ENCODE results near the gene DYNAP.

DNA sequence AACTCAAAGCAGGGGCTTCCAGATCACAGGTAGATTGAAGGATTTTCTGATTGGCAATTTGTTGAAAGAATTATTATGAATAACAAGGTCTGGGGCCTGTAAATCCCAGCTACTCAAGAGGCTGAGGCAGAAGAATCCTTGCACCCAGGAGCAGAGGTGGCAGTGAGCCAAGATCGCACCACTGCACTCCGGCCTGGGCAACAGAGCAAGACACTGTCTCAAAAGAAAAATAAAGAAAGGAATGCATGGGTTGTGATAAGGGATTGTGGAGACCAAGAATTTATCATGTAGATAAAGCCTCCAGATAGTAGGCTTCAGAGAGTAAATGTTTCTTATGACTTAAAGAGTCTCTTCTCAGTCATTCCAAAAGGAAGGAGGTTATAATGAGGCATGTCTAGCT lies 35.8 kb upstream of the DYNAP start:
- TF ChIP-seq, protein P1, sequence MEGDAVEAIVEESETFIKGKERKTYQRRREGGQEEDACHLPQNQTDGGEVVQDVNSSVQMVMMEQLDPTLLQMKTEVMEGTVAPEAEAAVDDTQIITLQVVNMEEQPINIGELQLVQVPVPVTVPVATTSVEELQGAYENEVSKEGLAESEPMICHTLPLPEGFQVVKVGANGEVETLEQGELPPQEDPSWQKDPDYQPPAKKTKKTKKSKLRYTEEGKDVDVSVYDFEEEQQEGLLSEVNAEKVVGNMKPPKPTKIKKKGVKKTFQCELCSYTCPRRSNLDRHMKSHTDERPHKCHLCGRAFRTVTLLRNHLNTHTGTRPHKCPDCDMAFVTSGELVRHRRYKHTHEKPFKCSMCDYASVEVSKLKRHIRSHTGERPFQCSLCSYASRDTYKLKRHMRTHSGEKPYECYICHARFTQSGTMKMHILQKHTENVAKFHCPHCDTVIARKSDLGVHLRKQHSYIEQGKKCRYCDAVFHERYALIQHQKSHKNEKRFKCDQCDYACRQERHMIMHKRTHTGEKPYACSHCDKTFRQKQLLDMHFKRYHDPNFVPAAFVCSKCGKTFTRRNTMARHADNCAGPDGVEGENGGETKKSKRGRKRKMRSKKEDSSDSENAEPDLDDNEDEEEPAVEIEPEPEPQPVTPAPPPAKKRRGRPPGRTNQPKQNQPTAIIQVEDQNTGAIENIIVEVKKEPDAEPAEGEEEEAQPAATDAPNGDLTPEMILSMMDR (IDR thresholded peaks at IDR 0.05) = no peak
- no peak for TF ChIP-seq POLR2A (IDR thresholded peaks at IDR 0.05; ENCODE audit: low read depth)
- no peak for TF ChIP-seq POLR2AphosphoS5 (IDR thresholded peaks at IDR 0.05)
- TF ChIP-seq EP300 (IDR thresholded peaks at IDR 0.05) = no peak
